Mesendoderm (in vitro differentiated cells): Measurements from ENCODE around the gene RUVBL1.

ENCODE experiments used
- DNase-seq: peaks from one replicate; pipeline ENCODE4 v3.0.0; 2013
- H2AK5ac ChIP-seq: 2 replicates; pipeline ENCODE4 v1.6.1; 2013; ENCODE audit warnings: low read length, inconsistent platforms
- H2BK120ac ChIP-seq: 2 replicates; pipeline ENCODE4 v1.6.1; 2013; ENCODE audit warnings: low read depth, mild to moderate bottlenecking, low read length, moderate library complexity, mixed read lengths
- H2BK15ac ChIP-seq: replicated peaks from 2 replicates; pipeline ENCODE4 v1.6.1; 2013; ENCODE audit warnings: low read depth, mild to moderate bottlenecking, moderate library complexity
- H2BK5ac ChIP-seq: 2 replicates; pipeline ENCODE4 v1.6.1; 2013; ENCODE audit warnings: low read length, inconsistent platforms
- H3K18ac ChIP-seq: 2 replicates; pipeline ENCODE4 v1.6.1; 2013; ENCODE audit warnings: mild to moderate bottlenecking, low read length, mixed read lengths
- H3K23ac ChIP-seq: one replicate; pipeline ENCODE4 v1.6.1; 2013; ENCODE audit warnings: low read length
- H3K27ac ChIP-seq: 2 replicates; pipeline ENCODE4 v1.5.1; 2013; ENCODE audit warnings: low read depth, mild to moderate bottlenecking, inconsistent platforms, low read length, moderate library complexity
- H3K27me3 ChIP-seq: 2 replicates; pipeline ENCODE4 v1.6.1; 2013; ENCODE audit warnings: low read length, control low read depth, mild to moderate bottlenecking, inconsistent platforms; ENCODE audit not compliant: insufficient read depth, poor library complexity
- H3K36me3 ChIP-seq: 2 replicates; pipeline ENCODE4 v1.6.1; 2013; ENCODE audit warnings: low read length, inconsistent platforms; ENCODE audit not compliant: control insufficient read depth, insufficient read depth
- H3K4ac ChIP-seq: one replicate; pipeline ENCODE4 v1.6.1; 2013; ENCODE audit warnings: low read depth, mild to moderate bottlenecking, low read length, moderate library complexity
- H3K4me1 ChIP-seq: 2 replicates; pipeline ENCODE4 v1.6.1; 2013; ENCODE audit warnings: low read depth, low read length, inconsistent platforms; ENCODE audit not compliant: control insufficient read depth
- H3K4me2 ChIP-seq: 2 replicates; pipeline ENCODE4 v1.6.1; 2013; ENCODE audit warnings: low read length
- H3K4me3 ChIP-seq: 2 replicates; pipeline ENCODE4 v1.5.1; 2013; ENCODE audit warnings: mild to moderate bottlenecking, low read length
- H3K56ac ChIP-seq: one replicate; pipeline ENCODE4 v1.6.1; 2013; ENCODE audit warnings: low read length
- H3K79me1 ChIP-seq: 2 replicates; pipeline ENCODE4 v1.6.1; 2013; ENCODE audit warnings: low read length, inconsistent platforms
- H3K79me2 ChIP-seq: 2 replicates; pipeline ENCODE4 v1.6.1; 2013; ENCODE audit warnings: mild to moderate bottlenecking, low read length; ENCODE audit not compliant: control insufficient read depth, insufficient read depth
- H3K9ac ChIP-seq: 2 replicates; pipeline ENCODE4 v1.6.1; 2013; ENCODE audit warnings: low read length, inconsistent platforms
- H4K5ac ChIP-seq: one replicate; pipeline ENCODE4 v1.6.1; 2013; ENCODE audit warnings: low read length
- H4K8ac ChIP-seq: one replicate; pipeline ENCODE4 v1.6.1; 2013; ENCODE audit warnings: low read depth, mild to moderate bottlenecking, control low read depth, low read length, moderate library complexity
- WGBS: extraction: QIAGEN DNeasy Blood & Tissue Kit; methylation state at CpG from one replicate; pipeline ENCODE4 v1.1.7; 2013; ENCODE audit warnings: low lambda C conversion rate, missing lambda C conversion rate; ENCODE audit not compliant: insufficient coverage; ENCODE audit errors: extremely low coverage; 5-methylcytosine and 5-hydroxymethylcytosine counted together

The RUVBL1 gene

GRCh38 chr3:128072454-128073184 lies 51.0 kb downstream of the RUVBL1 start:
- Histone ChIP-seq H3K79me2 (no peaks in the 10 kb centered on the region), H3K18ac (no peak overlapping the region), H3K36me3 (peaks cover 25% of the 10 kb centered on the region), H2BK120ac (no peak overlapping the region), H3K4me3 (no peak overlapping the region), H3K23ac (no peak overlapping the region), H3K27me3 (no peaks in the 10 kb centered on the region), H2AK5ac (no peak overlapping the region), H3K4ac (no peak overlapping the region), H2BK5ac (no peak overlapping the region), H3K79me1 (peaks cover 3% of the 10 kb centered on the region), H2BK15ac (no peak overlapping the region), H4K5ac (no peak overlapping the region), H4K8ac (no peak overlapping the region), H3K9ac (no peak overlapping the region), H3K56ac (no peak overlapping the region), H3K27ac (no peak overlapping the region), H3K4me1 (no peaks in the 10 kb centered on the region), H3K4me2 (no peak overlapping the region)
- DNase-seq = no peak
- no CpG with 5 or more reads among the region's 13 CpGs for WGBS

GRCh38 chr3:128071771-128072453 lies 51.7 kb downstream of the RUVBL1 start:
- H3K56ac ChIP-seq = no peak overlapping the region
- no peak overlapping the region for H2BK5ac ChIP-seq
- no peak overlapping the region for H3K23ac ChIP-seq
- no peak overlapping the region for H3K4me3 ChIP-seq
- DNase-seq = no peak
- WGBS = no CpG with 5 or more reads among the region's 11 CpGs
- H4K8ac ChIP-seq = no peak overlapping the region
- H3K27me3 ChIP-seq = no peaks in the 10 kb centered on the region
- H3K4me2 ChIP-seq = no peak overlapping the region
- no peak overlapping the region for H3K4ac ChIP-seq
- H3K4me1 ChIP-seq = no peaks in the 10 kb centered on the region
- no peak overlapping the region for H3K18ac ChIP-seq
- H2BK120ac ChIP-seq = no peak overlapping the region
- H4K5ac ChIP-seq = no peak overlapping the region
- H2BK15ac ChIP-seq = no peak overlapping the region
- peaks cover 3% of the 10 kb centered on the region for H3K79me1 ChIP-seq
- H3K9ac ChIP-seq = no peak overlapping the region
- no peak overlapping the region for H2AK5ac ChIP-seq
- H3K27ac ChIP-seq = no peak overlapping the region
- H3K79me2 ChIP-seq = no peaks in the 10 kb centered on the region
- H3K36me3 ChIP-seq = peaks cover 31% of the 10 kb centered on the region

- no peak overlapping the region for H2BK5ac ChIP-seq
- H3K79me1 ChIP-seq = peaks cover 3% of the 10 kb centered on the region
- WGBS = no CpG with 5 or more reads among the region's 13 CpGs
- no peaks in the 10 kb centered on the region for H3K27me3 ChIP-seq
- H3K27ac ChIP-seq = no peak overlapping the region
- H3K56ac ChIP-seq = no peak overlapping the region
- H2BK15ac ChIP-seq = no peak overlapping the region
- no peak overlapping the region for H3K9ac ChIP-seq
- no peak overlapping the region for H2BK120ac ChIP-seq
- H3K4me1 ChIP-seq = no peaks in the 10 kb centered on the region
- no peak overlapping the region for H3K4ac ChIP-seq
- H2AK5ac ChIP-seq = no peak overlapping the region
- no peak for DNase-seq
- no peak overlapping the region for H3K23ac ChIP-seq
- H3K18ac ChIP-seq = no peak overlapping the region
- no peak overlapping the region for H4K8ac ChIP-seq
- H3K79me2 ChIP-seq = no peaks in the 10 kb centered on the region
- H3K36me3 ChIP-seq = peaks cover 32% of the 10 kb centered on the region
- no peak overlapping the region for H4K5ac ChIP-seq
- no peak overlapping the region for H3K4me3 ChIP-seq
- no peak overlapping the region for H3K4me2 ChIP-seq
These were observed 52.6 kb downstream of the RUVBL1 start for GRCh38 chr3:128070898-128071591.

- Histone ChIP-seq H3K4me3 (no peak overlapping the region), H3K36me3 (peaks cover 38% of the 10 kb centered on the region), H3K4me1 (no peaks in the 10 kb centered on the region), H2BK120ac (no peak overlapping the region), H3K79me1 (peaks cover 3% of the 10 kb centered on the region), H2AK5ac (no peak overlapping the region), H3K4ac (no peak overlapping the region), H3K79me2 (no peaks in the 10 kb centered on the region), H3K18ac (no peak overlapping the region), H3K4me2 (no peak overlapping the region), H3K56ac (no peak overlapping the region), H4K5ac (no peak overlapping the region), H4K8ac (no peak overlapping the region), H3K9ac (no peak overlapping the region), H3K23ac (no peak overlapping the region), H2BK5ac (no peak overlapping the region), H2BK15ac (no peak overlapping the region), H3K27me3 (no peaks in the 10 kb centered on the region), H3K27ac (no peak overlapping the region)
- no CpG with 5 or more reads among the region's 15 CpGs for WGBS
- DNase-seq = no peak
These were observed 54.3 kb downstream of the RUVBL1 start for GRCh38 chr3:128069271-128069670.

GRCh38 chr3:128068156-128068620 lies 55.4 kb downstream of the RUVBL1 start:
- no peak overlapping the region for H3K4me2 ChIP-seq
- H3K27me3 ChIP-seq = no peaks in the 10 kb centered on the region
- H2BK5ac ChIP-seq = no peak overlapping the region
- H2BK15ac ChIP-seq = no peak overlapping the region
- H3K36me3 ChIP-seq = peaks cover 38% of the 10 kb centered on the region
- H2BK120ac ChIP-seq = no peak overlapping the region
- H3K9ac ChIP-seq = no peak overlapping the region
- DNase-seq = peak; percentile 72
- H3K4ac ChIP-seq = no peak overlapping the region
- H3K4me3 ChIP-seq = no peak overlapping the region
- no peak overlapping the region for H4K8ac ChIP-seq
- H2AK5ac ChIP-seq = no peak overlapping the region
- no peaks in the 10 kb centered on the region for H3K79me2 ChIP-seq
- no peak overlapping the region for H3K23ac ChIP-seq
- WGBS = no CpG with 5 or more reads among the region's 8 CpGs
- H3K18ac ChIP-seq = no peak overlapping the region
- H4K5ac ChIP-seq = no peak overlapping the region
- no peak overlapping the region for H3K27ac ChIP-seq
- H3K56ac ChIP-seq = no peak overlapping the region
- peaks cover 3% of the 10 kb centered on the region for H3K79me1 ChIP-seq
- H3K4me1 ChIP-seq = no peaks in the 10 kb centered on the region
